ENCODE results near the gene SOS2. TPM values are rescaled to one million over a fixed set of nuclear protein-coding genes. Genes with fewer than 3 reads are reported as not detected.

SOS2 gene
- total RNA-seq, 1 experiment from 2014 or later = 14.9 TPM

- Histone ChIP-seq H3K27me3 (ENCODE audit: insufficient read depth, low read depth) (no peaks in the 10 kb centered on the region), H2AFZ (no peak overlapping the region), H3K9me3 (ENCODE audit: insufficient read depth, low read depth) (no peaks in the 10 kb centered on the region), H3K4me1 (replicated peaks; ENCODE audit: insufficient read depth) (no peaks in the 10 kb centered on the region), H3K36me3 (ENCODE audit: low read depth) (no peaks in the 10 kb centered on the region), H3K79me2 (ENCODE audit: low read depth) (no peaks in the 10 kb centered on the region), H3K4me3 (no peak overlapping the region), H3K27ac (no peak overlapping the region), H3K9me2 (ENCODE audit: insufficient read depth) (no peaks in the 10 kb centered on the region), H3K4me2 (no peak overlapping the region), H4K20me1 (ENCODE audit: insufficient read depth) (no peaks in the 10 kb centered on the region), H3F3A (ENCODE audit: insufficient read depth, low read depth) (no peaks in the 10 kb centered on the region)
- DNase-seq = no peak
- intact Hi-C loops (cut with micrococcal nuclease; ENCODE audit: unreplicated experiment) = no loop called here
- ChIA-PET CTCF (no interaction called here), POLR2A (ENCODE audit: unreplicated experiment) (interaction anchor here (0.6 kb wide), 1 partner anchor 76 kb away, joined by 6 read pairs; no protein-coding TSS in a partner anchor)
- no TSS peak for BruUV-seq (replicated peaks)
- TF ChIP-seq CTCF (conservative IDR thresholded peaks at IDR 0.05) (no peak), EZH2 (IDR thresholded peaks at IDR 0.05; ENCODE audit: low read depth) (no peak)
These were observed 32.9 kb downstream of the SOS2 start for GRCh38 chr14:50198499-50198898.

GRCh38 chr14:50191499-50191898 is 39.9 kb downstream of the SOS2 start:
- Histone ChIP-seq H3K4me2 (no peak overlapping the region), H3K79me2 (ENCODE audit: low read depth) (no peaks in the 10 kb centered on the region), H3K36me3 (ENCODE audit: low read depth) (no peaks in the 10 kb centered on the region), H3F3A (ENCODE audit: insufficient read depth, low read depth) (no peaks in the 10 kb centered on the region), H3K9me3 (ENCODE audit: insufficient read depth, low read depth) (no peaks in the 10 kb centered on the region), H3K27ac (no peak overlapping the region), H4K20me1 (ENCODE audit: insufficient read depth) (no peaks in the 10 kb centered on the region), H3K9me2 (ENCODE audit: insufficient read depth) (no peaks in the 10 kb centered on the region), H3K4me3 (no peak overlapping the region), H2AFZ (no peak overlapping the region), H3K27me3 (ENCODE audit: insufficient read depth, low read depth) (no peaks in the 10 kb centered on the region), H3K4me1 (replicated peaks; ENCODE audit: insufficient read depth) (no peaks in the 10 kb centered on the region)
- ChIA-PET POLR2A (ENCODE audit: unreplicated experiment) (interaction anchor here (0.6 kb wide), 1 partner anchor 730 kb away, joined by 8 read pairs; no protein-coding TSS in a partner anchor), CTCF (interaction anchor here (0.6 kb wide), 1 partner anchor 10 kb away, joined by 3 read pairs; no protein-coding TSS in a partner anchor)
- DNase-seq = no peak
- intact Hi-C loops (cut with micrococcal nuclease; ENCODE audit: unreplicated experiment) = no loop called here
- no TSS peak for BruUV-seq (replicated peaks)
- TF ChIP-seq EZH2 (IDR thresholded peaks at IDR 0.05; ENCODE audit: low read depth) = no peak
- TF ChIP-seq CTCF (conservative IDR thresholded peaks at IDR 0.05) = no peak

- TF ChIP-seq CTCF (conservative IDR thresholded peaks at IDR 0.05) (no peak), EZH2 (IDR thresholded peaks at IDR 0.05; ENCODE audit: low read depth) (no peak)
- DNase-seq = no peak
- H3K27me3 ChIP-seq (ENCODE audit: insufficient read depth, low read depth) = no peaks in the 10 kb centered on the region
- no peaks in the 10 kb centered on the region for H3K4me1 ChIP-seq (replicated peaks; ENCODE audit: insufficient read depth)
- no peak overlapping the region for H3K27ac ChIP-seq
- intact Hi-C loops (cut with micrococcal nuclease; ENCODE audit: unreplicated experiment) = no loop called here
- H3K79me2 ChIP-seq (ENCODE audit: low read depth) = no peaks in the 10 kb centered on the region
- no peak overlapping the region for H2AFZ ChIP-seq
- H3K9me3 ChIP-seq (ENCODE audit: insufficient read depth, low read depth) = no peaks in the 10 kb centered on the region
- no peaks in the 10 kb centered on the region for H3K9me2 ChIP-seq (ENCODE audit: insufficient read depth)
- no TSS peak for BruUV-seq (replicated peaks)
- ChIA-PET CTCF (no interaction called here), POLR2A (ENCODE audit: unreplicated experiment) (no interaction called here)
- no peaks in the 10 kb centered on the region for H4K20me1 ChIP-seq (ENCODE audit: insufficient read depth)
- no peak overlapping the region for H3K4me2 ChIP-seq
- H3K4me3 ChIP-seq = no peak overlapping the region
- H3K36me3 ChIP-seq (ENCODE audit: low read depth) = no peaks in the 10 kb centered on the region
- no peaks in the 10 kb centered on the region for H3F3A ChIP-seq (ENCODE audit: insufficient read depth, low read depth)
These were observed 45.3 kb downstream of the SOS2 start for GRCh38 chr14:50186107-50186506.

Measured in PC-9 (cell line).